IPS-20b (cell line): ENCODE data around the gene SYT2.
"Not testable (repeated sequence)": the region's sequence is repeated elsewhere in the genome, so short reads cannot be mapped to it uniquely, and the experiment has no call there.

Source experiments
- H3K27ac ChIP-seq: one replicate; pipeline ENCODE4 v1.5.1; 2013; ENCODE audit warnings: low read length
- H3K27me3 ChIP-seq: 2 replicates; pipeline ENCODE4 v1.6.1; 2013; ENCODE audit warnings: mild to moderate bottlenecking, low read length, inconsistent platforms; ENCODE audit not compliant: insufficient read depth
- H3K36me3 ChIP-seq: 2 replicates; pipeline ENCODE4 v1.6.1; 2013; ENCODE audit warnings: low read depth, mild to moderate bottlenecking, inconsistent platforms, low read length, moderate library complexity; ENCODE audit not compliant: insufficient read depth
- H3K4me1 ChIP-seq: 2 replicates; pipeline ENCODE4 v1.6.1; 2013; ENCODE audit warnings: mild to moderate bottlenecking, control low read depth, inconsistent platforms, low read length, moderate library complexity; ENCODE audit not compliant: insufficient read depth
- H3K4me3 ChIP-seq: 2 replicates; pipeline ENCODE4 v1.5.1; 2013; ENCODE audit warnings: mild to moderate bottlenecking, low read length, inconsistent platforms
- H3K9ac ChIP-seq: 2 replicates; pipeline ENCODE4 v1.6.1; 2013; ENCODE audit warnings: low read depth, mild to moderate bottlenecking, inconsistent platforms, low read length, moderate library complexity
- H3K9me3 ChIP-seq: 2 replicates; pipeline ENCODE4 v1.6.1; 2013; ENCODE audit warnings: mild to moderate bottlenecking, low read depth, low read length, inconsistent platforms; ENCODE audit not compliant: insufficient read depth

SYT2 gene

GRCh38 chr1:202556037-202556436 is 154.2 kb downstream of the SYT2 start:
- not testable (repeated sequence) for H3K36me3 ChIP-seq, H3K9ac ChIP-seq, H3K27ac ChIP-seq, H3K4me3 ChIP-seq, H3K27me3 ChIP-seq, H3K9me3 ChIP-seq
- H3K4me1 ChIP-seq, result peaks cover 11% of the 10 kb centered on the region

GRCh38 chr1:202554619-202555018 is 155.6 kb downstream of the SYT2 start:
- H3K27ac ChIP-seq, result not testable (repeated sequence)

GRCh38 chr1:202553560-202554038 is 156.7 kb downstream of the SYT2 start:
- H3K27ac ChIP-seq, result no peak overlapping the region
- H3K4me3 ChIP-seq, result no peak overlapping the region
- H3K36me3 ChIP-seq, result no peaks in the 10 kb centered on the region
- H3K27me3 ChIP-seq, result no peaks in the 10 kb centered on the region
- H3K9ac ChIP-seq, result no peak overlapping the region
- peaks cover 3% of the 10 kb centered on the region; the same call in 1 of the 2 replicates for H3K4me1 ChIP-seq
- no peaks in the 10 kb centered on the region for H3K9me3 ChIP-seq

More at GRCh38 chr1:202554619-202555018, 155.6 kb downstream of the SYT2 start:
- H3K36me3 ChIP-seq, H3K4me1 ChIP-seq, H3K4me3 ChIP-seq, H3K27me3 ChIP-seq, H3K9ac ChIP-seq, H3K9me3 ChIP-seq: not testable (repeated sequence)

- not testable (repeated sequence) for H3K4me3 ChIP-seq, H3K9ac ChIP-seq, H3K27ac ChIP-seq, H3K9me3 ChIP-seq, H3K27me3 ChIP-seq, H3K36me3 ChIP-seq, H3K4me1 ChIP-seq
Measured at GRCh38 chr1:202553078-202553477, 157.2 kb downstream of the SYT2 start.

GRCh38 chr1:202552615-202553014 is 157.6 kb downstream of the SYT2 start:
- H3K4me1 ChIP-seq, H3K27ac ChIP-seq, H3K9ac ChIP-seq, H3K9me3 ChIP-seq, H3K36me3 ChIP-seq, H3K4me3 ChIP-seq, H3K27me3 ChIP-seq: not testable (repeated sequence)

GRCh38 chr1:202551683-202552082 is 158.6 kb downstream of the SYT2 start:
- no peaks in the 10 kb centered on the region; the same call in 1 of the 2 replicates for H3K4me1 ChIP-seq
- no peak overlapping the region for H3K27ac ChIP-seq
- H3K9ac ChIP-seq, result no peak overlapping the region
- no peaks in the 10 kb centered on the region for H3K36me3 ChIP-seq
- H3K27me3 ChIP-seq, result no peaks in the 10 kb centered on the region
- H3K9me3 ChIP-seq, result no peaks in the 10 kb centered on the region
- no peak overlapping the region for H3K4me3 ChIP-seq

GRCh38 chr1:202550088-202550487 is 160.2 kb downstream of the SYT2 start:
- H3K36me3 ChIP-seq, H3K9me3 ChIP-seq, H3K4me1 ChIP-seq, H3K27me3 ChIP-seq, H3K27ac ChIP-seq, H3K9ac ChIP-seq, H3K4me3 ChIP-seq: not testable (repeated sequence)

- H3K9ac ChIP-seq, result no peak overlapping the region
- H3K4me1 ChIP-seq, result no peaks in the 10 kb centered on the region; the same call in 1 of the 2 replicates
- H3K27me3 ChIP-seq, result no peaks in the 10 kb centered on the region
- no peaks in the 10 kb centered on the region for H3K9me3 ChIP-seq
- H3K36me3 ChIP-seq, result no peaks in the 10 kb centered on the region
- H3K4me3 ChIP-seq, result no peak overlapping the region
- H3K27ac ChIP-seq, result no peak overlapping the region
Measured at GRCh38 chr1:202547215-202547614, 163.0 kb downstream of the SYT2 start.

- not testable (repeated sequence) for H3K9ac ChIP-seq, H3K36me3 ChIP-seq, H3K4me3 ChIP-seq, H3K9me3 ChIP-seq, H3K27ac ChIP-seq, H3K4me1 ChIP-seq, H3K27me3 ChIP-seq
Measured at GRCh38 chr1:202546796-202547195, 163.5 kb downstream of the SYT2 start.

GRCh38 chr1:202546377-202546776 is 163.9 kb downstream of the SYT2 start:
- H3K4me3 ChIP-seq, H3K27ac ChIP-seq, H3K9me3 ChIP-seq, H3K9ac ChIP-seq, H3K4me1 ChIP-seq, H3K36me3 ChIP-seq, H3K27me3 ChIP-seq: not testable (repeated sequence)

- H3K4me3 ChIP-seq, H3K27ac ChIP-seq, H3K36me3 ChIP-seq, H3K4me1 ChIP-seq, H3K9ac ChIP-seq, H3K9me3 ChIP-seq, H3K27me3 ChIP-seq: not testable (repeated sequence)
Measured at GRCh38 chr1:202545647-202546303, 164.5 kb downstream of the SYT2 start.

GRCh38 chr1:202544766-202545449 is 165.3 kb downstream of the SYT2 start:
- not testable (repeated sequence) for H3K36me3 ChIP-seq, H3K9me3 ChIP-seq, H3K27me3 ChIP-seq, H3K9ac ChIP-seq, H3K27ac ChIP-seq, H3K4me3 ChIP-seq, H3K4me1 ChIP-seq
